Measurements from ENCODE around the gene NLRP13. TPM values are rescaled to one million over a fixed set of nuclear protein-coding genes. Genes with fewer than 3 reads are reported as not detected.

NLRP13 gene
- total and polyA plus RNA-seq, 2 of the 4 experiments (the other 2 are of a cell fraction), result not detected

- no peaks in the 10 kb centered on the region for H3K9me1 ChIP-seq (ENCODE audit: insufficient read depth, low read length)
- H2BK20ac ChIP-seq (ENCODE audit: low read depth, low read length), result no peak overlapping the region
- no peak overlapping the region for H2BK120ac ChIP-seq (ENCODE audit: low read depth, low read length)
- ATAC-seq (ENCODE audit: low read depth) (no peak), DNase-seq (no peak)
- intact Hi-C loops (cut with micrococcal nuclease), result no loop called here
- H3K27ac ChIP-seq (ENCODE audit: insufficient read depth, low read length), result no peak overlapping the region
- dilution Hi-C loops (cut with HindIII; ENCODE audit: low sequenced_read_pairs, unreplicated experiment), result no loop called here
- H3K4ac ChIP-seq (ENCODE audit: low read depth, low read length), result no peak overlapping the region
- in situ Hi-C loops (cut with MboI; ENCODE audit: low sequenced_read_pairs), result no loop called here
- no peak overlapping the region for H2BK5ac ChIP-seq (ENCODE audit: low read depth, low read length, poor library complexity, severe bottlenecking)
- no peaks in the 10 kb centered on the region for H3K79me1 ChIP-seq (ENCODE audit: low read depth in 1 of 2, low read length in 2 of 2)
- H2AK5ac ChIP-seq (ENCODE audit: low read depth, low read length), result no peak overlapping the region
- no peaks in the 10 kb centered on the region for H3K36me3 ChIP-seq (ENCODE audit: control insufficient read depth, insufficient read depth, low read length)
- H4K20me1 ChIP-seq (ENCODE audit: insufficient read depth, low read length), result no peaks in the 10 kb centered on the region
- BruUV-seq (replicated peaks), result no TSS peak
- no peak overlapping the region for H3K4me2 ChIP-seq (ENCODE audit: low read depth, low read length)
- H3K18ac ChIP-seq (ENCODE audit: low read depth, low read length), result no peak overlapping the region
- CTCF ChIA-PET, result no interaction called here
- H2AK9ac ChIP-seq (replicated peaks; ENCODE audit: low read depth, low read length, poor library complexity), result no peak overlapping the region
- H3K23ac ChIP-seq (ENCODE audit: low read depth, low read length), result no peak overlapping the region
- no peak overlapping the region for H4K5ac ChIP-seq (ENCODE audit: low read depth, low read length)
- H2BK15ac ChIP-seq (ENCODE audit: low read depth, low read length), result no peak overlapping the region
- no peak overlapping the region for H2AFZ ChIP-seq (replicated peaks; ENCODE audit: low read length, poor library complexity)
- no peak for TF ChIP-seq RFX5 (IDR thresholded peaks at IDR 0.05; ENCODE audit: low read depth, low read length)
- no peak for TF ChIP-seq BHLHE40 (IDR thresholded peaks at IDR 0.05; ENCODE audit: low read depth, low read length)
- TF ChIP-seq FOS (IDR thresholded peaks at IDR 0.05; ENCODE audit: low read depth, low read length), result no peak
- no peak for TF ChIP-seq MXI1 (IDR thresholded peaks at IDR 0.05; ENCODE audit: borderline replicate concordance, low read depth, low read length)
- TF ChIP-seq RAD21 (IDR thresholded peaks at IDR 0.05; ENCODE audit: low read length), result no peak
- TF ChIP-seq CTCF (conservative IDR thresholded peaks at IDR 0.05; ENCODE audit: low read depth, low read length), result no peak
- no peak for TF ChIP-seq NFE2L2 (IDR thresholded peaks at IDR 0.05; ENCODE audit: low read depth, low read length)
- no peak for TF ChIP-seq USF2 (IDR thresholded peaks at IDR 0.05; ENCODE audit: low read depth, low read length)
- TF ChIP-seq SMC3 (IDR thresholded peaks at IDR 0.05; ENCODE audit: low read depth, low read length), result no peak
- TF ChIP-seq RCOR1 (IDR thresholded peaks at IDR 0.05; ENCODE audit: insufficient replicate concordance, low read length), result no peak
- TF ChIP-seq CHD1 (IDR thresholded peaks at IDR 0.05; ENCODE audit: low read depth, low read length), result no peak
- TF ChIP-seq CEBPB (IDR thresholded peaks at IDR 0.05; ENCODE audit: low read depth, low read length), result no peak
- H3K4me3 ChIP-seq (ENCODE audit: insufficient read depth, low read depth, low read length), result no peak overlapping the region
- POLR2A ChIA-PET (ENCODE audit: unreplicated experiment), result no interaction called here
- no peak overlapping the region for H4K91ac ChIP-seq (ENCODE audit: insufficient read depth, low read depth, low read length)
- no peaks in the 10 kb centered on the region for H3K4me1 ChIP-seq (ENCODE audit: control insufficient read depth, insufficient read depth, low read length)
- WGBS, 2 experiments (ENCODE audit: extremely low coverage in 2 of 2, insufficient read length in 1 of 2), result 17% methylated on average over 1 of the region's 4 CpGs; no CpG with 5 or more reads in 1 of the 2 experiments
- no peak overlapping the region for H3K9ac ChIP-seq (ENCODE audit: low read depth, low read length)
- no peaks in the 10 kb centered on the region for H3K27me3 ChIP-seq (ENCODE audit: control insufficient read depth, insufficient read depth, low read length)
- no peak overlapping the region for H3K14ac ChIP-seq (replicated peaks; ENCODE audit: low read depth, low read length)
- peaks cover 42% of the 10 kb centered on the region for H3K9me3 ChIP-seq (ENCODE audit: control insufficient read depth, insufficient read depth, low read length)
- H4K8ac ChIP-seq (ENCODE audit: low read depth in 2 of 2, low read length in 2 of 2), result no peak overlapping the region
- H3K56ac ChIP-seq (ENCODE audit: extremely low read depth, insufficient read depth, low read length), result no peak overlapping the region
Observed at GRCh38 chr19:55958356-55958755, 26.2 kb upstream of the NLRP13 start.
